ENCODE results near the gene C1QTNF3. TPM values are rescaled to one million over a fixed set of nuclear protein-coding genes. Genes with fewer than 3 reads are reported as not detected.

C1QTNF3 gene
- total RNA-seq, 2 experiments from 2014 or later, result 1.3 to 1.4 TPM

DNA sequence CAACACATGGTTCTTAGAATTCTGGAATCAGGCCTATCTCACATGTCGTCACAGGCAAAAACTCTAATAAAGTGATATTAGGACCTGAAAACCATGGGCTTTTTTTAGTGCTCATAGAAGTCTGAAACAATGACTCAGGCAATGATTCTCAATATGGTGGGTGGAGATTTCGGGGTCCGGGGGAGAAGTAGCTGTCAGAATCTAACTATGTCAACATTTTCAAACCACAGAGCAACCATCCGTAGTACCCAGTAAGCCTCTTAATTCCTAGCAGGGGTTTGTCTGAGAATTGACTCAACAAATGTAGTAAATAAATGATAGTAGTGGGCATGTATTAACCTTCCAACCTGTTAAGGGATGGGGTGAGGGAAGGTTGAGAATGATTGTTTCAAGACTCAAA, 37.8 kb downstream of the C1QTNF3 start:
- Mint-ChIP-seq H3K4me3 (no peak overlapping the region), H3K9me3 (no peaks in the 10 kb centered on the region), H3K27ac (peak overlapping the region; percentile 32), H3K27me3 (no peaks in the 10 kb centered on the region), H3K36me3 (ENCODE audit: low read depth) (peaks cover 4% of the 10 kb centered on the region), H3K4me1 (ENCODE audit: low read depth) (peaks cover 27% of the 10 kb centered on the region)
- ATAC-seq, result no peak
- peak; percentile 40 for DNase-seq
- ChIA-PET POLR2A (interaction anchor here (1.1 kb wide), 1 partner anchor 17 kb away, joined by 3 read pairs; no protein-coding TSS in a partner anchor), CTCF (interaction anchor here (1.4 kb wide), 1 partner anchor 8 kb away, joined by 6 read pairs; no protein-coding TSS in a partner anchor)
- TF ChIP-seq, protein P1, sequence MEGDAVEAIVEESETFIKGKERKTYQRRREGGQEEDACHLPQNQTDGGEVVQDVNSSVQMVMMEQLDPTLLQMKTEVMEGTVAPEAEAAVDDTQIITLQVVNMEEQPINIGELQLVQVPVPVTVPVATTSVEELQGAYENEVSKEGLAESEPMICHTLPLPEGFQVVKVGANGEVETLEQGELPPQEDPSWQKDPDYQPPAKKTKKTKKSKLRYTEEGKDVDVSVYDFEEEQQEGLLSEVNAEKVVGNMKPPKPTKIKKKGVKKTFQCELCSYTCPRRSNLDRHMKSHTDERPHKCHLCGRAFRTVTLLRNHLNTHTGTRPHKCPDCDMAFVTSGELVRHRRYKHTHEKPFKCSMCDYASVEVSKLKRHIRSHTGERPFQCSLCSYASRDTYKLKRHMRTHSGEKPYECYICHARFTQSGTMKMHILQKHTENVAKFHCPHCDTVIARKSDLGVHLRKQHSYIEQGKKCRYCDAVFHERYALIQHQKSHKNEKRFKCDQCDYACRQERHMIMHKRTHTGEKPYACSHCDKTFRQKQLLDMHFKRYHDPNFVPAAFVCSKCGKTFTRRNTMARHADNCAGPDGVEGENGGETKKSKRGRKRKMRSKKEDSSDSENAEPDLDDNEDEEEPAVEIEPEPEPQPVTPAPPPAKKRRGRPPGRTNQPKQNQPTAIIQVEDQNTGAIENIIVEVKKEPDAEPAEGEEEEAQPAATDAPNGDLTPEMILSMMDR (IDR thresholded peaks at IDR 0.05), result no peak
- intact Hi-C loops (cut with micrococcal nuclease), result no loop called here

DNA sequence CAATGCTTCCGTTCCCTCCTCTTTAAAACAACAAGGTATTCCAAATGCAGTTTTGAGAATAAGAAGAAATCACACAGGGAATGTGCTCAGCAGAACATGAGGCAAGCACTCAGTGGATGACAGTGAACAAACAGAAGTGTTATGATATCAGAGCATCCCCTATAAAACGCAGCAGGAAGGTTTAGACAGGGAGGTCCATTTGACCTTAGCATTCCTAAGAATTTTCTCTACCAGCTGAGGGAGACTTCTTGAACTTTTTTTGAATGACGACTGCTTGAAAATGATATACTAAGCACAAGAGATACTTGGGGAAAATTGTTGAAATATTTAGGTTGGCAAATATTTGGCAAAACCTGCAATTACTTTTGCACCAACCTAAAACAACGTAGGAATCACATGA, 39.1 kb downstream of the C1QTNF3 start:
- POLR2A ChIA-PET, result no interaction called here
- Mint-ChIP-seq H3K27me3 (no peaks in the 10 kb centered on the region), H3K9me3 (no peaks in the 10 kb centered on the region), H3K27ac (no peak overlapping the region), H3K36me3 (ENCODE audit: low read depth) (peaks cover 4% of the 10 kb centered on the region), H3K4me3 (no peak overlapping the region), H3K4me1 (ENCODE audit: low read depth) (peaks cover 23% of the 10 kb centered on the region)
- TF ChIP-seq, protein P1 (IDR thresholded peaks at IDR 0.05), result no peak
- ATAC-seq (no peak), DNase-seq (no peak)
- CTCF ChIA-PET, result no interaction called here
- intact Hi-C loops (cut with micrococcal nuclease), result no loop called here

DNA sequence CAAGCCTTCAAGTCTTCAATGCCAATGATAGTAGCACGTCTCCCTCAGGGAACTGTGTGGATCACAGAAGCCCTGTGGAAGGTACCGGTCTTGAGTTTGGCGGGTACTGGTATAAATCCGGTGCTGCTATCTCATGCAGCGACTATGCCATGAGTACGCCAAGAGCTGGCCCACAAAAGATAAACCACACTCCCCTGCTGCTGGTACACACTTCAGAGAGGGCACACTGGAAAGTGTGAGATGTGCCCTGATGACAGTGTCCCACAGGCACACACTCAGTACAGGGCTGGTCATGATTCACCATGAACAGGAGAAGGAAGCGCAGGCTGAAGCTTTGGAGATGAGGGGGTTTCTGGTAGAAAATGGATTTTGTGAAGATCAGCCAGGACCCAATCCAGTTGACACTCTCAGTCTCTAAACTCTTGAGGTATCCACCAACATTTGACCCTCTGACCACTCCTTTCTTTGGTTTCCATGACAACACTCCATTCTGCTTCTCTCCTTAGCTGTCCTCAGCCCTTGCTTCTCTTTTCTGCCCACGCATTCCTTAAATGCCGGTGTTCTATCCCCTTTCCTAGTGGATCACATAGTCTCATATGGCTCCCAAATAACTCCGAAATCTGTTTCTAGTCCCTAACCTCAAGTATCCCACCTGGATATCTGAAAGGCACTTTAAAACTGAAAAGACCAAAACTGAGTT, 40.2 kb downstream of the C1QTNF3 start:
- intact Hi-C loops (cut with micrococcal nuclease), result no loop called here
- Mint-ChIP-seq H3K36me3 (ENCODE audit: low read depth) (peaks cover 8% of the 10 kb centered on the region), H3K4me1 (ENCODE audit: low read depth) (peaks cover 19% of the 10 kb centered on the region), H3K27me3 (no peaks in the 10 kb centered on the region), H3K4me3 (no peak overlapping the region), H3K9me3 (no peaks in the 10 kb centered on the region), H3K27ac (no peak overlapping the region)
- ChIA-PET CTCF (no interaction called here), POLR2A (no interaction called here)
- ATAC-seq (no peak), DNase-seq (no peak)
- TF ChIP-seq, protein P1 (IDR thresholded peaks at IDR 0.05), result no peak

DNA sequence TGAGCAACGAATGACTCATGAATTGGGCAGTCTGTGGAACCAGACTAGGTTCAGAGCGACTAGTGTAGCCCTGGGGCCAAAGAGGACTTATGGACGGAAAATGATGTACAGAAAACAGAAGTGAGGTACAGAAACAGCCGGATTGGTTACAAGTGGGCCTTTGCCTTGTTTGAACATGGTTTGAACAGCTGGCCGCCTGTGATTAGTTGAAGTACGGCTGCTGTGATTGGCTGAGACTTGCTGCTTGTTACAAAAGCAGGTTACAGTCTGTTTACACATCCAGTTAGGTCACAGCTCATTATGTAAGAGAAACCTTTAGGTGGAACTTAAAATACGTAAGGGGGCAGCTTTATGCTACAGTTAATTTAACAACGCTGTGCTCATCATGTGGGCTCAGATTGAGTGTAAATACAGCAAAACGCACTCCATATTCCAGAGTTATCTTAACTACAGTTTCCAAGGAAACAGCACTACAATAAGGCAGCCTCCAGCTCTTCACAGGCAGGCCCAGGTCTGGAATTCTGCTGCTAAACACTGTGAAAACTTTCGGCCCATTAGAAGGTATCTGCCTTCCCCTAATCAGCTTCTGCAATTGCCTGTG, 41.7 kb downstream of the C1QTNF3 start:
- Mint-ChIP-seq H3K4me3 (no peak overlapping the region), H3K36me3 (ENCODE audit: low read depth) (peaks cover 11% of the 10 kb centered on the region), H3K27me3 (no peaks in the 10 kb centered on the region), H3K27ac (no peak overlapping the region), H3K4me1 (ENCODE audit: low read depth) (peaks cover 12% of the 10 kb centered on the region), H3K9me3 (no peaks in the 10 kb centered on the region)
- intact Hi-C loops (cut with micrococcal nuclease), result no loop called here
- ATAC-seq (no peak), DNase-seq (no peak)
- ChIA-PET CTCF (interaction anchor here (1.9 kb wide), 1 partner anchor 11 kb away, joined by 6 read pairs; no protein-coding TSS in a partner anchor), POLR2A (no interaction called here)
- TF ChIP-seq, protein P1 (IDR thresholded peaks at IDR 0.05), result no peak

DNA sequence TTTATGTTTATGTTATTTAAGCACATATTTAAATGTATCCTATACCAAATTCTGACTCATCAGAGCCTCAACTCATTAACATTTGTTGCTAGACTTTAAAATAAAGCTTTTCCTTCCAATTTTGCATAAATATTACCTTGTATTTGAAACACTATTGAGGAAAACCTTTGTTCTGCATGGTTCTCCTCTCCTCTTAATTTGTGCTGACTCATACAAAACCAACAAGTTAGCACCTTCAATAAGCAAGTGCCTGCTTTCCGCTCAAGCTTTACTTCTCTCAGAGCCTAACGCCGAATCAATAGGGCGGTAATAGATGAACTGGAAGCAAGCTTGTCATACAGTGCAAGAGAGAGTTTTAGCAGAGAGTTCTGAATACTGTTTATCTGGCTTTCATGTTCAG, 43.0 kb downstream of the C1QTNF3 start:
- H3K36me3 Mint-ChIP-seq (ENCODE audit: low read depth), result peaks cover 8% of the 10 kb centered on the region
- CTCF ChIA-PET, result interaction anchor here (1.9 kb wide), 1 partner anchor 9 kb away, joined by 6 read pairs; no protein-coding TSS in a partner anchor
- intact Hi-C loops (cut with micrococcal nuclease), result loop anchor here (5.0 kb wide), 1 partner anchor 467 kb away; no protein-coding TSS in a partner anchor

More for the DNA sequence above, 43.0 kb downstream of the C1QTNF3 start:
- Mint-ChIP-seq H3K4me1 (ENCODE audit: low read depth) (peaks cover under 1% of the 10 kb centered on the region), H3K27me3 (no peaks in the 10 kb centered on the region), H3K9me3 (no peaks in the 10 kb centered on the region), H3K4me3 (no peak overlapping the region), H3K27ac (no peak overlapping the region)
- TF ChIP-seq, protein P1 (IDR thresholded peaks at IDR 0.05), result no peak
- no peak for ATAC-seq
- POLR2A ChIA-PET, result no interaction called here
- DNase-seq, result no peak

Data from activated CD8-positive, alpha-beta T cell treated with anti-CD3 and anti-CD28 coated beads for 36 hours (primary cell).